K562 (cell line): ENCODE data around the gene SLC25A1.

ENCODE experiments used
- BMI1 ChIP-seq: fragments of 150-350 bp; IDR thresholded peaks from 2 replicates; pipeline ENCODE4 v1.6.1; 2014; ENCODE audit warnings: low read length
- BRCA1 ChIP-seq, 2 experiments: fragments of 450-650 bp in 1 of 2; sonication (generic) in 1 of 2; formaldehyde crosslinking in 1 of 2; IDR thresholded peaks; 2 replicates each; pipeline versions ENCODE4 v1.5.0 to v1.6.1; 2017 to 2020; ENCODE audit warnings: mild to moderate bottlenecking in 1 of 2, missing genetic modification reagents in 1 of 2
- CTCF ChIP-seq, 3 experiments: IDR thresholded peaks in 2 of 3; conservative IDR thresholded peaks in 1 of 3; 2 replicates each; pipeline ENCODE4 v1.5.1; 2011 to 2012; ENCODE audit warnings: low read length in 3 of 3, mild to moderate bottlenecking in 3 of 3, control low read depth in 2 of 3, improper control_type of control experiment in 1 of 3, inconsistent platforms in 1 of 3, low read depth in 1 of 3, mixed read lengths in 1 of 3, moderate library complexity in 1 of 3; ENCODE audit not compliant: insufficient read depth in 2 of 3
- ERF ChIP-seq: fragments of 450-650 bp; formaldehyde crosslinking; IDR thresholded peaks from 2 replicates; pipeline ENCODE4 v1.4.0; 2020; ENCODE audit warnings: mild to moderate bottlenecking, mixed read lengths
- EWSR1 ChIP-seq: fragments of 450-650 bp; IDR thresholded peaks from 2 replicates; pipeline ENCODE4 v1.6.1; 2018; ENCODE audit warnings: borderline replicate concordance, mild to moderate bottlenecking, low read depth, moderate library complexity; ENCODE audit not compliant: partially characterized antibody
- JUND ChIP-seq, 2 experiments: IDR thresholded peaks; 2 replicates in 1 of 2; 3 replicates in 1 of 2; pipeline ENCODE4 v1.6.1; 2011; ENCODE audit warnings: borderline replicate concordance in 2 of 2, low read depth in 2 of 2, low read length in 2 of 2, improper control_type of control experiment in 1 of 2, missing biosample characterization in 1 of 2, missing genetic modification characterization in 1 of 2, missing genetic modification reagents in 1 of 2
- MBD2 ChIP-seq: sonication (generic); IDR thresholded peaks from 2 replicates; pipeline ENCODE4 v1.6.1; 2016; ENCODE audit warnings: low read depth, borderline replicate concordance
- MLX ChIP-seq, 2 experiments: fragments of 450-650 bp in 1 of 2; sonication (generic) in 1 of 2; formaldehyde crosslinking; conservative IDR thresholded peaks; 2 replicates each; pipeline versions ENCODE4 v1.4.0 to v1.8.1; 2020 to 2022; ENCODE audit warnings: mild to moderate bottlenecking in 1 of 2, missing genetic modification reagents in 1 of 2
- PHF8 ChIP-seq: fragments of 200-600 bp; sonication (generic); IDR thresholded peaks from 2 replicates; pipeline ENCODE4 v1.6.1; 2012; ENCODE audit warnings: mixed run types, mild to moderate bottlenecking, inconsistent platforms, low read length, moderate library complexity, borderline replicate concordance
- TCF3 ChIP-seq: sonication (generic); formaldehyde crosslinking; IDR thresholded peaks from 2 replicates; pipeline ENCODE4 v1.4.0; 2020; ENCODE audit warnings: mild to moderate bottlenecking, missing genetic modification reagents
- USF2 ChIP-seq: sonication (generic); formaldehyde crosslinking; IDR thresholded peaks from 2 replicates; pipeline ENCODE4 v1.5.0; 2020; ENCODE audit warnings: missing genetic modification reagents
- ZFP30 ChIP-seq: fragments of 250-450 bp; sonication (Bioruptor Pico); IDR thresholded peaks from 2 replicates; pipeline ENCODE4 v1.8.0; 2022; ENCODE audit warnings: moderate library complexity, mild to moderate bottlenecking, inconsistent platforms, borderline replicate concordance

- no peak for TF ChIP-seq JUND (IDR thresholded peaks at IDR 0.05; ENCODE audit: borderline replicate concordance, low read depth, low read length)
- TF ChIP-seq JUND (tag; IDR thresholded peaks at IDR 0.05; ENCODE audit: borderline replicate concordance, low read depth, low read length), result no peak
- no peak; the same call in 1 of the 2 replicates for TF ChIP-seq PHF8
- no peak for TF ChIP-seq MLX (CRISPR knock-in tag; conservative IDR thresholded peaks at IDR 0.05)
- no peak for TF ChIP-seq TCF3 (CRISPR knock-in tag)
- no peak for TF ChIP-seq ZFP30 (CRISPR knock-in tag)
- no peak for TF ChIP-seq CTCF (IDR thresholded peaks at IDR 0.05 in 2 of 3, conservative IDR thresholded peaks at IDR 0.05 in 1 of 3; ENCODE audit: insufficient read depth in 2 of 3, low read depth in 1 of 3, low read length in 3 of 3)
- TF ChIP-seq MBD2, result no peak
- no peak; the same call in 1 of the 2 replicates for TF ChIP-seq USF2
- TF ChIP-seq BMI1, result no peak
- TF ChIP-seq BRCA1 (IDR thresholded peaks at IDR 0.05), result no peak
- TF ChIP-seq BRCA1 (CRISPR knock-in tag; IDR thresholded peaks at IDR 0.05), result no peak
- no peak for TF ChIP-seq ERF (CRISPR knock-in tag)
- TF ChIP-seq EWSR1, result no peak
Observed at GRCh38 chr22:19196841-19197612, 18.5 kb upstream of the SLC25A1 start.
